H1 (cell line): ENCODE data around the gene FLRT2. TPM values are rescaled to one million over a fixed set of nuclear protein-coding genes. Genes with fewer than 3 reads are reported as not detected.

Source experiments
- BACH1 ChIP-seq: IDR thresholded peaks from 2 replicates; pipeline ENCODE4 v1.6.1; 2012; ENCODE audit warnings: low read length, improper control_type of control experiment
- CBX5 ChIP-seq: fragments of 300-800, 300-1000 bp; sonication (generic); IDR thresholded peaks from 2 replicates; pipeline ENCODE4 v1.7.1; 2016; ENCODE audit warnings: antibody characterized with exemption, low read length, low read depth
- CBX8 ChIP-seq: fragments of 300-800, 300-1000 bp; sonication (generic); IDR thresholded peaks from 2 replicates; pipeline ENCODE4 v1.7.1; 2016; ENCODE audit warnings: low read depth, low read length, borderline replicate concordance
- FOSL1 ChIP-seq: IDR thresholded peaks from 2 replicates; pipeline ENCODE4 v1.6.1; 2011; ENCODE audit warnings: mild to moderate bottlenecking, low read depth, low read length, moderate library complexity; ENCODE audit not compliant: insufficient read depth
- JUND ChIP-seq: IDR thresholded peaks from 2 replicates; pipeline ENCODE4 v1.6.1; 2011; ENCODE audit warnings: mild to moderate bottlenecking, improper control_type of control experiment, low read length
- KDM4A ChIP-seq: IDR thresholded peaks from one replicate; pipeline ENCODE4 v1.7.1; 2012; ENCODE audit warnings: low read depth, mild to moderate bottlenecking, moderate library complexity, low read length, inconsistent platforms; ENCODE audit not compliant: severe bottlenecking
- NANOG ChIP-seq: IDR thresholded peaks from 2 replicates; pipeline ENCODE4 v1.6.1; 2011; ENCODE audit warnings: low read length, low read depth, mild to moderate bottlenecking, inconsistent platforms; ENCODE audit not compliant: insufficient read depth, poor library complexity, severe bottlenecking
- PHF8 ChIP-seq: fragments of 200-600 bp; sonication (generic); conservative IDR thresholded peaks from 2 replicates; pipeline ENCODE4 v1.7.1; 2012; ENCODE audit warnings: low read depth, mild to moderate bottlenecking, inconsistent platforms, low read length, moderate library complexity
- POLR2A ChIP-seq, 2 experiments: IDR thresholded peaks; 1 replicate in 1 of 2; 2 replicates in 1 of 2; pipeline ENCODE4 v1.6.1; 2011; ENCODE audit warnings: low read depth in 2 of 2, low read length in 2 of 2, mild to moderate bottlenecking in 2 of 2; ENCODE audit errors: control extremely low read depth in 1 of 2
- POLR2AphosphoS5 ChIP-seq: IDR thresholded peaks from 2 replicates; pipeline ENCODE4 v1.6.1; 2011; ENCODE audit warnings: low read depth, low read length
- POU5F1 ChIP-seq: IDR thresholded peaks from 2 replicates; pipeline ENCODE4 v1.6.1; 2011; ENCODE audit warnings: low read depth, mild to moderate bottlenecking, low read length, moderate library complexity
- SAP30 ChIP-seq: fragments of 300-600 bp; sonication (generic); IDR thresholded peaks from 2 replicates; pipeline ENCODE4 v1.7.1; 2012; ENCODE audit warnings: low read length, moderate library complexity, mild to moderate bottlenecking, inconsistent platforms; ENCODE audit not compliant: insufficient read depth, insufficient replicate concordance
- SIN3A ChIP-seq, 2 experiments: IDR thresholded peaks in 1 of 2; conservative IDR thresholded peaks in 1 of 2; 2 replicates each; pipeline ENCODE4 v1.6.1; 2011 to 2012; ENCODE audit warnings: low read length in 2 of 2, improper control_type of control experiment in 1 of 2, low read depth in 1 of 2, mild to moderate bottlenecking in 1 of 2
- SIRT6 ChIP-seq: IDR thresholded peaks from one replicate; pipeline ENCODE4 v1.7.1; 2012; ENCODE audit warnings: low read length, inconsistent platforms
- SP2 ChIP-seq: IDR thresholded peaks from 2 replicates; pipeline ENCODE4 v1.6.1; 2012; ENCODE audit warnings: mild to moderate bottlenecking, low read length, inconsistent platforms
- SP4 ChIP-seq: IDR thresholded peaks from 2 replicates; pipeline ENCODE4 v1.6.1; 2012; ENCODE audit warnings: low read length, inconsistent platforms
- TAF1 ChIP-seq: IDR thresholded peaks from 2 replicates; pipeline ENCODE4 v1.6.1; 2011; ENCODE audit warnings: mild to moderate bottlenecking, low read depth, low read length
- TAF7 ChIP-seq: optimal IDR thresholded peaks from 2 replicates; pipeline ENCODE3; 2011; ENCODE audit warnings: low read depth, mild to moderate bottlenecking, inconsistent platforms, low read length, moderate library complexity, borderline replicate concordance
- TCF12 ChIP-seq: IDR thresholded peaks from 2 replicates; pipeline ENCODE4 v1.6.1; 2011; ENCODE audit warnings: low read depth, mild to moderate bottlenecking, low read length
- ZNF274 ChIP-seq: IDR thresholded peaks from 2 replicates; pipeline ENCODE4 v1.7.0; 2012; ENCODE audit warnings: low read length, borderline replicate concordance; ENCODE audit errors: extremely low read depth
- polyA plus RNA-seq, 7 experiments: library from polyadenylated mRNA; depleted of rRNA in 3 of 7; stranded (reverse) in 5 of 7; unstranded in 2 of 7; fragments of >200 nt in 5 of 7; fragments of 200-250 nt in 2 of 7; gene quantifications; 1 replicate in 5 of 7; 2 replicates in 1 of 7; 4 replicates in 1 of 7; pipeline versions ENCODE4 v1.2.1 to v1.2.3, GENCODE V29; 2011 to 2013; ENCODE audit warnings: missing spikeins in 2 of 7, mixed read lengths in 2 of 7
- total RNA-seq: library from RNA; stranded (reverse); fragmentation: NEBNext Ultra II Directional; extraction: Animal tissue kit (Norgen Biotek cat#: 25700); gene quantifications from 2 replicates; pipeline ENCODE4 v1.2.1, GENCODE V29; 2021
- TF ChIP-seq, protein P1 (sequence below): IDR thresholded peaks from 2 replicates; pipeline ENCODE4 v1.6.1; 2012; ENCODE audit warnings: inconsistent platforms
- TF ChIP-seq, protein P2 (sequence below): IDR thresholded peaks from 2 replicates; pipeline ENCODE4 v1.6.1; 2011; ENCODE audit warnings: low read length, improper control_type of control experiment
- TF ChIP-seq, protein P3 (sequence below), 3 experiments: IDR thresholded peaks; 1 replicate in 2 of 3; 2 replicates in 1 of 3; pipeline versions ENCODE4 v1.5.1 to v1.6.1; 2011; ENCODE audit warnings: low read length in 3 of 3, mild to moderate bottlenecking in 3 of 3, inconsistent platforms in 2 of 3, low read depth in 1 of 3, moderate library complexity in 1 of 3; ENCODE audit not compliant: insufficient read depth in 1 of 3; ENCODE audit errors: control extremely low read depth in 1 of 3

FLRT2 gene
- total and polyA plus RNA-seq, 2 of the 8 experiments (the other 6 are each of a cell fraction or from before 2014, with no cell fraction given), result 2.4 to 6.9 TPM

DNA sequence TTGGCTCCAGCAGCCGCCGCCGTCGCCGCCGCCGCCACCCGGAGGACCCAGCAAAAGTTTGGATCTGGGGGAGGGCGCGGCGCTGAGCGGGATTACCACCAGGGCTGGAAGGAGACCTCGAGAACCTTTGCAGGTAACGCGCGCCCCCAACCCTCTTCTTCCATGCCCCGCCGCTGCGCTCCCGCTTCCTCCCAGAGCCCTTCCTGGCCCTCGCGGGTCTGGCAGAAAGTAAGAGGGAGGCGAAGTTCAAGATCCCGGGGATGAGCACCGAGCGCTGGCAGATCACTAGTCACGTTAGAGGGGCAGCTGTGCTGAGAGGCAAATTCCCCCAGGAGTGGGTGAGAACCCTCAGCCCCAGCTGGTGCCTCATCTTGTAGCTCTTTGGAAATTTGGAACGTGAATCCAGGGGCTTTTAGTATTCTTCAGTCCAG lies 3.9 kb downstream of the FLRT2 start (continued):
- no peak for TF ChIP-seq POLR2A (IDR thresholded peaks at IDR 0.05; ENCODE audit: control extremely low read depth in 1 of 2, low read depth in 2 of 2, low read length in 2 of 2)
- TF ChIP-seq, protein P1, sequence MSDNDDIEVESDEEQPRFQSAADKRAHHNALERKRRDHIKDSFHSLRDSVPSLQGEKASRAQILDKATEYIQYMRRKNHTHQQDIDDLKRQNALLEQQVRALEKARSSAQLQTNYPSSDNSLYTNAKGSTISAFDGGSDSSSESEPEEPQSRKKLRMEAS, result no peak; the same call in 1 of the 2 replicates
- TF ChIP-seq TAF1, result no peak
- TF ChIP-seq NANOG, result no peak
- TF ChIP-seq, protein P2, sequence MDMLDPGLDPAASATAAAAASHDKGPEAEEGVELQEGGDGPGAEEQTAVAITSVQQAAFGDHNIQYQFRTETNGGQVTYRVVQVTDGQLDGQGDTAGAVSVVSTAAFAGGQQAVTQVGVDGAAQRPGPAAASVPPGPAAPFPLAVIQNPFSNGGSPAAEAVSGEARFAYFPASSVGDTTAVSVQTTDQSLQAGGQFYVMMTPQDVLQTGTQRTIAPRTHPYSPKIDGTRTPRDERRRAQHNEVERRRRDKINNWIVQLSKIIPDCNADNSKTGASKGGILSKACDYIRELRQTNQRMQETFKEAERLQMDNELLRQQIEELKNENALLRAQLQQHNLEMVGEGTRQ, result no peak
- TF ChIP-seq PHF8, result no peak
- TF ChIP-seq SP2, result no peak
- TF ChIP-seq SP4, result no peak
- no peak for TF ChIP-seq BACH1
- TF ChIP-seq, protein P3, sequence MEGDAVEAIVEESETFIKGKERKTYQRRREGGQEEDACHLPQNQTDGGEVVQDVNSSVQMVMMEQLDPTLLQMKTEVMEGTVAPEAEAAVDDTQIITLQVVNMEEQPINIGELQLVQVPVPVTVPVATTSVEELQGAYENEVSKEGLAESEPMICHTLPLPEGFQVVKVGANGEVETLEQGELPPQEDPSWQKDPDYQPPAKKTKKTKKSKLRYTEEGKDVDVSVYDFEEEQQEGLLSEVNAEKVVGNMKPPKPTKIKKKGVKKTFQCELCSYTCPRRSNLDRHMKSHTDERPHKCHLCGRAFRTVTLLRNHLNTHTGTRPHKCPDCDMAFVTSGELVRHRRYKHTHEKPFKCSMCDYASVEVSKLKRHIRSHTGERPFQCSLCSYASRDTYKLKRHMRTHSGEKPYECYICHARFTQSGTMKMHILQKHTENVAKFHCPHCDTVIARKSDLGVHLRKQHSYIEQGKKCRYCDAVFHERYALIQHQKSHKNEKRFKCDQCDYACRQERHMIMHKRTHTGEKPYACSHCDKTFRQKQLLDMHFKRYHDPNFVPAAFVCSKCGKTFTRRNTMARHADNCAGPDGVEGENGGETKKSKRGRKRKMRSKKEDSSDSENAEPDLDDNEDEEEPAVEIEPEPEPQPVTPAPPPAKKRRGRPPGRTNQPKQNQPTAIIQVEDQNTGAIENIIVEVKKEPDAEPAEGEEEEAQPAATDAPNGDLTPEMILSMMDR (IDR thresholded peaks at IDR 0.05; ENCODE audit: control extremely low read depth in 1 of 3, insufficient read depth in 1 of 3, low read depth in 1 of 3, low read length in 3 of 3), result no peak
- no peak for TF ChIP-seq JUND
- TF ChIP-seq ZNF274, result no peak
- TF ChIP-seq SAP30, result no peak
- TF ChIP-seq TAF7, result no peak
- no peak for TF ChIP-seq CBX5
- no peak for TF ChIP-seq POLR2AphosphoS5
- TF ChIP-seq CBX8, result no peak
- no peak for TF ChIP-seq POU5F1
- TF ChIP-seq SIN3A (conservative IDR thresholded peaks at IDR 0.05 in 1 of 2, IDR thresholded peaks at IDR 0.05 in 1 of 2; ENCODE audit: low read depth in 1 of 2, low read length in 2 of 2), result no peak
- peak; percentile 5 for TF ChIP-seq KDM4A
- no peak for TF ChIP-seq SIRT6
- TF ChIP-seq FOSL1, result no peak
- TF ChIP-seq TCF12, result no peak
